Vagina (tissue), 2 donors: ENCODE data around the gene PTDSS2. TPM values are rescaled to one million over a fixed set of nuclear protein-coding genes. Genes with fewer than 3 reads are reported as not detected.

ENCODE experiments used
- DNase-seq, 2 donors: peaks; one replicate each; pipeline ENCODE4 v3.0.0-alpha.2; 2017; ENCODE audit errors: extremely low spot score in 2 of 2
- H3K27ac ChIP-seq: fragments of 200-600 bp; sonication (generic); one replicate; pipeline ENCODE4 v1.5.1; 2019
- H3K27me3 ChIP-seq: fragments of 200-600 bp; sonication (generic); one replicate; pipeline ENCODE4 v1.5.1; 2019
- H3K36me3 ChIP-seq, 2 donors: fragments of 200-600 bp; sonication (generic); one replicate each; pipeline ENCODE4 v1.5.1; 2017 to 2019
- H3K4me1 ChIP-seq: fragments of 200-600 bp; sonication (generic); one replicate; pipeline ENCODE4 v1.5.1; 2019
- H3K4me3 ChIP-seq, 2 donors: fragments of 200-600 bp; sonication (generic); 1 replicate in 1 of 2; 2 replicates in 1 of 2; pipeline ENCODE4 v1.5.1; 2016 to 2019
- H3K9me3 ChIP-seq: fragments of 200-600 bp; sonication (generic); one replicate; pipeline ENCODE4 v1.5.1; 2019
- POLR2A ChIP-seq, 2 donors: fragments of 450-650 bp; IDR thresholded peaks; one replicate each; pipeline ENCODE4 v1.6.1; 2017; ENCODE audit warnings: antibody characterized with exemption in 2 of 2, mild to moderate bottlenecking in 2 of 2, moderate library complexity in 2 of 2
- POLR2AphosphoS5 ChIP-seq, 2 donors: sonication (generic); formaldehyde crosslinking; IDR thresholded peaks; one replicate each; pipeline ENCODE4 v1.9.0; 2017; ENCODE audit warnings: antibody characterized with exemption in 2 of 2, mild to moderate bottlenecking in 2 of 2, low read depth in 1 of 2; ENCODE audit not compliant: insufficient read depth in 1 of 2
- intact Hi-C: fragments of 100-400 bp; cut with DNase I; formaldehyde crosslinking; loops from one replicate; pipeline ENCODE4 v1.15.1; 2023
- total RNA-seq: library from RNA; depleted of rRNA; stranded (reverse); fragments of >200 nt; gene quantifications from one replicate; pipeline ENCODE4 v1.2.3, GENCODE V29; 2016
- TF ChIP-seq, protein P1 (sequence below), 3 experiments: fragments of 450-650 bp in 2 of 3; fragments of 200-600 bp in 1 of 3; sonication (generic) in 1 of 3; IDR thresholded peaks; one replicate each; pipeline ENCODE4 v1.5.1; 2017 to 2019; ENCODE audit warnings: antibody characterized with exemption in 3 of 3, mild to moderate bottlenecking in 2 of 3, moderate library complexity in 2 of 3

PTDSS2 gene
- total RNA-seq, 1 donor from 2014 or later = 36.1 TPM

DNA sequence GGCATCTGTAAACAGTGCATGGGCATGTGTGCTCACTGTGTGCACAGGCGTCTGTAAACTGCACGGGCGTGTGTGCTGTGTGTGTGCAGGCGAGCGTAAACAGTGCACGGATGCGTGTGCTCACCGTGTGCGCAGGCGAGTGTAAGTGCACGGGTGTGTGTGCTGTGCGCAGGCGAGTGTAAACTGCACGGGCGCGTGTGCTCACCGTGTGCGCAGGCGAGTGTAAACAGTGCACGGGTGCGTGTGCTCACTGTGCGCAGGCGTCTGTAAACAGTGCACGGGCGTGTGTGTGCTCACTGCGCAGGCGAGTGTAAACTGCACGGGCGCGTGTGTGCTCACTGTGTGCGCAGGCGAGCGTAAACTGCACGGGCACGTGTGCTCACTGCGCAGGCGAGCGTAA is 34.5 kb downstream of the PTDSS2 start:
- Histone ChIP-seq H3K4me1 (no peaks in the 10 kb centered on the region), H3K4me3 (no peak overlapping the region), H3K36me3 (no peaks in the 10 kb centered on the region), H3K27ac (no peak overlapping the region), H3K9me3 (no peaks in the 10 kb centered on the region), H3K27me3 (no peaks in the 10 kb centered on the region)
- no peak for DNase-seq
- TF ChIP-seq, protein P1, sequence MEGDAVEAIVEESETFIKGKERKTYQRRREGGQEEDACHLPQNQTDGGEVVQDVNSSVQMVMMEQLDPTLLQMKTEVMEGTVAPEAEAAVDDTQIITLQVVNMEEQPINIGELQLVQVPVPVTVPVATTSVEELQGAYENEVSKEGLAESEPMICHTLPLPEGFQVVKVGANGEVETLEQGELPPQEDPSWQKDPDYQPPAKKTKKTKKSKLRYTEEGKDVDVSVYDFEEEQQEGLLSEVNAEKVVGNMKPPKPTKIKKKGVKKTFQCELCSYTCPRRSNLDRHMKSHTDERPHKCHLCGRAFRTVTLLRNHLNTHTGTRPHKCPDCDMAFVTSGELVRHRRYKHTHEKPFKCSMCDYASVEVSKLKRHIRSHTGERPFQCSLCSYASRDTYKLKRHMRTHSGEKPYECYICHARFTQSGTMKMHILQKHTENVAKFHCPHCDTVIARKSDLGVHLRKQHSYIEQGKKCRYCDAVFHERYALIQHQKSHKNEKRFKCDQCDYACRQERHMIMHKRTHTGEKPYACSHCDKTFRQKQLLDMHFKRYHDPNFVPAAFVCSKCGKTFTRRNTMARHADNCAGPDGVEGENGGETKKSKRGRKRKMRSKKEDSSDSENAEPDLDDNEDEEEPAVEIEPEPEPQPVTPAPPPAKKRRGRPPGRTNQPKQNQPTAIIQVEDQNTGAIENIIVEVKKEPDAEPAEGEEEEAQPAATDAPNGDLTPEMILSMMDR (IDR thresholded peaks at IDR 0.05) = no peak
- TF ChIP-seq POLR2AphosphoS5 (IDR thresholded peaks at IDR 0.05; ENCODE audit: insufficient read depth in 1 of 2, low read depth in 1 of 2) = no peak
- no peak for TF ChIP-seq POLR2A (IDR thresholded peaks at IDR 0.05)
- intact Hi-C loops = no loop called here

DNA sequence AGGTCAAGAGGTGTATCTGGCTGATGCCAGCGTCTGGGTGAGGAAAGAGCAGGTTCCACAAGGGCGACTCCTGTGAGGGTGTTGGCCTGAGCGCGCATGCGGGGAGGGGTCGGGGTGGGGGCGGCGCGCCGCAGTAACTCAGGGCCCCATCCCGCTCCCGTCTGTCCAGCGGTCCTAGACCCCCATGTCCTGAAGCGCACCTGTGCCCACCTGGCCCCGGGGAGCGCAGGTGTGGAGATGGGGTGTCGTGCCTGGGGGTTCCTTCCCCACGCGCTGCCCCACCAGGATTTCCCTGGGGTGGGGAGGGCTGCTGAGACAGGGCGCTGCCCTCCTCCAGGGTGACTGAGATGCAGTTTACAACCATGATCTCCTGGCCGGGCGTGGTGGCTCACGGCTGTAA is 36.1 kb downstream of the PTDSS2 start:
- intact Hi-C loops = no loop called here
- no peaks in the 10 kb centered on the region for H3K36me3 ChIP-seq
- no peak overlapping the region for H3K4me3 ChIP-seq
- no peak for TF ChIP-seq POLR2AphosphoS5 (IDR thresholded peaks at IDR 0.05; ENCODE audit: insufficient read depth in 1 of 2, low read depth in 1 of 2)
- TF ChIP-seq POLR2A (IDR thresholded peaks at IDR 0.05) = no peak
- TF ChIP-seq, protein P1 (IDR thresholded peaks at IDR 0.05) = no peak
- H3K27me3 ChIP-seq = no peaks in the 10 kb centered on the region
- no peaks in the 10 kb centered on the region for H3K4me1 ChIP-seq
- no peaks in the 10 kb centered on the region for H3K9me3 ChIP-seq
- no peak overlapping the region for H3K27ac ChIP-seq
- no peak for DNase-seq

DNA sequence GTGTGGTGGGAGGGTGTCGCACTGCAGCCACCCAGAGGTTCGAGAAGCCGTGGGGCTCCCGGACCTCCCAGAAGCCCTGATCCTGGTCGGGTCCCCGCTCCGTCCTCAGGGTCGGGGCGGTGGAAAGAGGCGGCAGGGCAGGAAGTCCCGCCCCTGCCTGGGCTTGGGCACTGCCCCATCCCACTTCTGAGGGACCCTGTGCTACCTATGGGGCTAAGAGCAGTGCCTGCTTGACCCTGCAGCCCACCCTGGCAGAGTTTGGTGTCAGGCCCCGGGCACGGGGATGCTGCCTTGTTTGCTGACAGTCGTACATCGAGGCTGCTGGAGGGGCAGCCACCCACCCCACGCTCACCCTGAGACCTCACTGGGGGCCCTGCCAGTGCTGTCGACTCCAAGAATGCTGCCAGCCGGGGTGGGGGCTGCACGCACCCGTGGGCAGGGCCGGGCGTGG is 37.5 kb downstream of the PTDSS2 start:
- no peak overlapping the region for H3K4me3 ChIP-seq
- H3K36me3 ChIP-seq = no peaks in the 10 kb centered on the region
- TF ChIP-seq POLR2AphosphoS5 (IDR thresholded peaks at IDR 0.05; ENCODE audit: insufficient read depth in 1 of 2, low read depth in 1 of 2) (no peak), POLR2A (IDR thresholded peaks at IDR 0.05) (no peak)
- no peaks in the 10 kb centered on the region for H3K9me3 ChIP-seq
- intact Hi-C loops = no loop called here
- H3K27ac ChIP-seq = no peak overlapping the region
- DNase-seq = no peak
- H3K27me3 ChIP-seq = no peaks in the 10 kb centered on the region
- no peaks in the 10 kb centered on the region for H3K4me1 ChIP-seq

DNA sequence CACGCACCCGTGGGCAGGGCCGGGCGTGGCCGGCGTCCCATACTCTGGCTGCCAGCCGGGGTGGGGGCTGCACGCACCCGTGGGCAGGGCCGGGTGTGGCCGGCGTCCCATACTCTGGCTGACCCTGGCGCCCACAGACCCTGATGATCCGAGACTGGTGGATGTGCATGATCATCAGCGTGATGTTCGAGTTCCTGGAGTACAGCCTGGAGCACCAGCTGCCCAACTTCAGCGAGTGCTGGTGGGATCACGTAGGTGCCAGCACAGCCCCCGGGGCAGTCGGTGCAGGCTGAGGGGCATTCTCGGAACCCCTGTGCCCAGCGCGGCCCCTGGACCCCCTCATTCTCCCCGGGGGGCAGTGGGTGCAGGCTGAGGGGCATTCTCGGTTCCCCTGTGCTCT is 38.0 kb downstream of the PTDSS2 start:
- H3K36me3 ChIP-seq = peaks cover 0 to 4% of the 10 kb centered on the region in 2 donors

DNA sequence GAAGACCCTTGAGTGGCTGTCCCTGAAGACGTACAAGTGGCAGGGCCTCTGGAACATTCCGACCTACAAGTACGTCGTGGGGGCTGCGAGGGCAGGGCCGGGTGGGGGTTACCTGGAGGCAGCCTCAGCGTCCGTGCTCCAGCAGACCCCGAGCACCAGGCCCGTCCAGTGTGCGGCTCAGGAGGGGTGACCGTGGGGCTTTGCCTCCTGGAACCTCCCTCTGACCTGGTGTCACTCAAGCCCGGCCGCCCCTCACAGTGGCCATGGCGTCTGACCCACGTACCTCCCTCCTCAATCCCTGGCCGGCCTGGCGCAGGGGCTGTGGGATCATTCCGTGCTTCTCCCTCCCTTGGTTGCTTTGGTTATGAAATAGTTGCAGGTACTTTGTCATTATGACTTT is 38.5 kb downstream of the PTDSS2 start:
- intact Hi-C loops = no loop called here
- H3K36me3 ChIP-seq = peaks cover 0 to 7% of the 10 kb centered on the region in 2 donors

More for the DNA sequence above, 38.0 kb downstream of the PTDSS2 start:
- TF ChIP-seq POLR2AphosphoS5 (IDR thresholded peaks at IDR 0.05; ENCODE audit: insufficient read depth in 1 of 2, low read depth in 1 of 2) (no peak), POLR2A (IDR thresholded peaks at IDR 0.05) (no peak)
- TF ChIP-seq, protein P1 (IDR thresholded peaks at IDR 0.05) = no peak
- Histone ChIP-seq H3K9me3 (no peaks in the 10 kb centered on the region), H3K4me1 (no peaks in the 10 kb centered on the region), H3K27ac (no peak overlapping the region), H3K4me3 (no peak overlapping the region), H3K27me3 (no peaks in the 10 kb centered on the region)
- intact Hi-C loops = no loop called here
- no peak for DNase-seq

More for the DNA sequence above, 38.5 kb downstream of the PTDSS2 start:
- H3K4me1 ChIP-seq = no peaks in the 10 kb centered on the region
- H3K9me3 ChIP-seq = no peaks in the 10 kb centered on the region
- no peaks in the 10 kb centered on the region for H3K27me3 ChIP-seq
- DNase-seq = no peak
- H3K4me3 ChIP-seq = no peak overlapping the region
- no peak overlapping the region for H3K27ac ChIP-seq
- TF ChIP-seq POLR2A (IDR thresholded peaks at IDR 0.05) = no peak
- TF ChIP-seq, protein P1 (IDR thresholded peaks at IDR 0.05) = no peak
